ELR (cell line): ENCODE data around the gene TIE1.
A peak's percentile ranks its signal among the peaks of the same experiment; 100 is the strongest.

Experiments used
- DNase-seq: peaks from one replicate; pipeline ENCODE4 v3.0.0-alpha.2; 2015; ENCODE audit warnings: low read depth

Gene TIE1

GRCh38 chr1:43300378-43301094, at the start of gene TIE1:
TSS of gene TIE1 (plus strand) at chr1:43300982. CDS start at chr1:43301072, 90 bp downstream.
- DNase-seq = peak; percentile 26

- no peak for DNase-seq
These were observed 49.8 kb upstream of the TIE1 start for GRCh38 chr1:43251024-43251423.

- DNase-seq = no peak
These were observed 48.6 kb upstream of the TIE1 start for GRCh38 chr1:43252225-43252624.

GRCh38 chr1:43253173-43253572, 47.6 kb upstream of the TIE1 start:
- DNase-seq = no peak

- no peak for DNase-seq
These were observed 46.9 kb upstream of the TIE1 start for GRCh38 chr1:43253876-43254275.

- DNase-seq = no peak
These were observed 45.2 kb upstream of the TIE1 start for GRCh38 chr1:43255438-43256210.

- no peak for DNase-seq
These were observed 43.9 kb upstream of the TIE1 start for GRCh38 chr1:43256675-43257570.

- DNase-seq = no peak
These were observed 42.4 kb upstream of the TIE1 start for GRCh38 chr1:43258370-43258769.

- DNase-seq = no peak
These were observed 35.4 kb upstream of the TIE1 start for GRCh38 chr1:43265431-43265830.

- no peak for DNase-seq
These were observed 33.9 kb upstream of the TIE1 start for GRCh38 chr1:43266881-43267280.

- no peak for DNase-seq
These were observed 33.4 kb upstream of the TIE1 start for GRCh38 chr1:43267291-43267805.

GRCh38 chr1:43267818-43268425, 32.9 kb upstream of the TIE1 start:
- no peak for DNase-seq

GRCh38 chr1:43269627-43270375, 31.0 kb upstream of the TIE1 start, which contains the start of gene TMEM125:
TSS of gene TMEM125 (plus strand) at chr1:43269983. CDS start at chr1:43272723, 2,740 bp downstream.
- DNase-seq = no peak

GRCh38 chr1:43270421-43271095, 30.2 kb upstream of the TIE1 start:
- no peak for DNase-seq

- no peak for DNase-seq
These were observed 29.3 kb upstream of the TIE1 start for GRCh38 chr1:43271186-43272118.

- DNase-seq = no peak
These were observed 28.6 kb upstream of the TIE1 start for GRCh38 chr1:43272161-43272560.

- DNase-seq = no peak
These were observed 27.9 kb upstream of the TIE1 start for GRCh38 chr1:43272576-43273571.

GRCh38 chr1:43273708-43274107, 27.1 kb upstream of the TIE1 start:
- DNase-seq = no peak
